Endothelial cell of umbilical vein (primary cell): ENCODE results near the gene UBE2F. TPM values are rescaled to one million over a fixed set of nuclear protein-coding genes. Genes with fewer than 3 reads are reported as not detected.

Source experiments
- BruUV-seq: library from RNA; stranded (reverse); fragments of 400-500 nt; replicated peaks from 2 replicates; lab custom pipeline; 2021; lab: Mats Ljungman, UMichigan
- CTCF ChIA-PET: fragments of 300-600, 350-600 bp; sonication (Branson Sonifier 250); formaldehyde crosslinking; loops from one replicate; lab custom pipeline; 2021; ENCODE audit warnings: antibody characterized with exemption, inconsistent platforms; lab: Charles Lee
- POLR2A ChIA-PET: fragments of 300-600, 350-600 bp; sonication (Branson Sonifier 250); formaldehyde crosslinking; loops from one replicate; lab custom pipeline; 2021; ENCODE audit warnings: antibody characterized with exemption, inconsistent platforms; lab: Charles Lee
- DNase-seq: peaks from one replicate; pipeline ENCODE4 v3.0.0-alpha.2; 2011; ENCODE audit warnings: low read depth, low spot score
- FAIRE-seq: peaks from 2 replicates; lab custom pipeline; 2011; peaks lifted over from hg19 to GRCh38; lab: Jason Lieb, UNC
- H2AFZ ChIP-seq: 2 replicates; pipeline ENCODE4 v1.6.0; 2012; ENCODE audit warnings: low read depth, low read length, control low read depth, inconsistent platforms
- H3K27ac ChIP-seq: 2 replicates; pipeline ENCODE4 v1.5.1; 2011; ENCODE audit warnings: low read depth, mild to moderate bottlenecking, control low read depth, low read length, moderate library complexity; ENCODE audit not compliant: insufficient read depth
- H3K27me3 ChIP-seq, 2 experiments: 2 replicates each; pipeline versions ENCODE4 v1.6.0 to v1.6.1; 2011; ENCODE audit warnings: low read length in 2 of 2, mixed read lengths in 1 of 2; ENCODE audit not compliant: control insufficient read depth in 2 of 2, insufficient read depth in 2 of 2
- H3K36me3 ChIP-seq, 2 experiments: 2 replicates in 1 of 2; 3 replicates in 1 of 2; pipeline ENCODE4 v1.5.1; 2011; ENCODE audit warnings: low read length in 2 of 2, mild to moderate bottlenecking in 1 of 2, moderate library complexity in 1 of 2; ENCODE audit not compliant: control insufficient read depth in 2 of 2, insufficient read depth in 2 of 2; ENCODE audit errors: extremely low read depth in 1 of 2
- H3K4me1 ChIP-seq: 3 replicates; pipeline ENCODE4 v1.5.1; 2011; ENCODE audit warnings: mild to moderate bottlenecking, low read length; ENCODE audit not compliant: control insufficient read depth, insufficient read depth; ENCODE audit errors: extremely low read depth
- H3K4me2 ChIP-seq: 2 replicates; pipeline ENCODE4 v1.6.1; 2011; ENCODE audit warnings: low read length, control low read depth, mixed read lengths; ENCODE audit not compliant: insufficient read depth
- H3K4me3 ChIP-seq, 3 experiments: fragments of 200-600 bp in 1 of 3; sonication (generic), shearing (Covaris generic) in 1 of 3; replicated peaks in 1 of 3; 2 replicates each; pipeline ENCODE4 v1.5.1; 2011 to 2016; ENCODE audit warnings: control low read depth in 3 of 3, low read length in 3 of 3, mild to moderate bottlenecking in 2 of 3, inconsistent platforms in 1 of 3, low read depth in 1 of 3, moderate library complexity in 1 of 3; ENCODE audit not compliant: insufficient read depth in 1 of 3
- H3K79me2 ChIP-seq: 2 replicates; pipeline ENCODE4 v1.6.0; 2012; ENCODE audit warnings: low read length, inconsistent platforms; ENCODE audit not compliant: control insufficient read depth, insufficient read depth
- H3K9ac ChIP-seq: replicated peaks from 2 replicates; pipeline ENCODE3; 2011; ENCODE audit warnings: low read length, control low read depth; ENCODE audit not compliant: insufficient read depth; ENCODE audit errors: extremely low read depth
- H3K9me1 ChIP-seq: replicated peaks from 3 replicates; pipeline ENCODE4 v1.6.0; 2011; ENCODE audit warnings: mild to moderate bottlenecking, low read length; ENCODE audit not compliant: control insufficient read depth, insufficient read depth; ENCODE audit errors: extremely low read depth
- H3K9me3 ChIP-seq: replicated peaks from 2 replicates; pipeline ENCODE4 v1.5.1; 2012; ENCODE audit warnings: low read length, inconsistent platforms; ENCODE audit not compliant: control insufficient read depth, insufficient read depth
- H4K20me1 ChIP-seq: replicated peaks from 2 replicates; pipeline ENCODE3; 2011; ENCODE audit warnings: mild to moderate bottlenecking, low read length; ENCODE audit not compliant: control insufficient read depth, insufficient read depth; ENCODE audit errors: extremely low read depth
- CTCF ChIP-seq, 2 donors: IDR thresholded peaks; 1 replicate in 1 of 2; 2 replicates in 1 of 2; pipeline ENCODE4 v1.5.1; 2011; ENCODE audit warnings: low read length in 2 of 2, mild to moderate bottlenecking in 2 of 2, moderate library complexity in 2 of 2, control low read depth in 1 of 2, inconsistent platforms in 1 of 2, low read depth in 1 of 2; ENCODE audit not compliant: insufficient read depth in 1 of 2; ENCODE audit errors: extremely low read depth in 1 of 2
- EZH2 ChIP-seq: IDR thresholded peaks from 2 replicates; pipeline ENCODE4 v1.6.1; 2012; ENCODE audit warnings: borderline replicate concordance, low read depth, mild to moderate bottlenecking, moderate library complexity, low read length, inconsistent platforms; ENCODE audit not compliant: severe bottlenecking
- FOS ChIP-seq: IDR thresholded peaks from 2 replicates; pipeline ENCODE4 v1.6.1; 2011; ENCODE audit warnings: mild to moderate bottlenecking, low read length, moderate library complexity, borderline replicate concordance; ENCODE audit not compliant: insufficient read depth
- GATA2 ChIP-seq: IDR thresholded peaks from 2 replicates; pipeline ENCODE4 v1.7.0; 2011; ENCODE audit warnings: low read depth, mild to moderate bottlenecking, moderate library complexity, mixed read lengths, low read length; ENCODE audit not compliant: insufficient read length, insufficient read depth
- JUN ChIP-seq: IDR thresholded peaks from 2 replicates; pipeline ENCODE4 v1.6.1; 2011; ENCODE audit warnings: borderline replicate concordance, low read depth; ENCODE audit not compliant: insufficient read length, insufficient read depth
- MAX ChIP-seq: IDR thresholded peaks from 2 replicates; pipeline ENCODE4 v1.6.1; 2011; ENCODE audit not compliant: insufficient read depth, insufficient read length
- MYC ChIP-seq: IDR thresholded peaks from one replicate; pipeline ENCODE4 v1.6.1; 2011; ENCODE audit warnings: mild to moderate bottlenecking, low read depth, low read length
- POLR2A ChIP-seq: IDR thresholded peaks from 2 replicates; pipeline ENCODE4 v1.6.1; 2012; ENCODE audit warnings: low read depth, mild to moderate bottlenecking, control low read depth, low read length
- POLR2AphosphoS5 ChIP-seq: IDR thresholded peaks from 2 replicates; pipeline ENCODE4 v1.6.1; 2012; ENCODE audit warnings: low read depth, mild to moderate bottlenecking, control low read depth, low read length, moderate library complexity; ENCODE audit not compliant: insufficient read depth
- dilution Hi-C: fragments of 300-500 bp; cut with MboI; formaldehyde crosslinking; loops from one replicate; pipeline ENCODE4 v1.15.0; 2019; ENCODE audit warnings: low sequenced_read_pairs; ENCODE audit not compliant: extremely low pct_ligation_motif_present
- intact Hi-C: fragments of 100-400 bp; cut with micrococcal nuclease; formaldehyde crosslinking; loops from one replicate; pipeline ENCODE4 v1.10.0; 2022
- polyA plus RNA-seq, 4 experiments: library from polyadenylated mRNA; depleted of rRNA in 3 of 4; stranded (reverse) in 3 of 4; unstranded in 1 of 4; fragments of >200 nt; gene quantifications; 2 replicates each; pipeline versions ENCODE4 v1.2.1 to v1.2.3, GENCODE V29; 2011 to 2012; ENCODE audit warnings: missing spikeins in 1 of 4
- total RNA-seq: library from RNA; stranded (reverse); gene quantifications from 2 replicates; pipeline ENCODE4 v1.2.3, GENCODE V29; 2021

The UBE2F gene
- total and polyA plus RNA-seq, 2 donors (not counting 3 experiments of a cell fraction or from before 2014, with no cell fraction given) = 42.3 to 45.6 TPM

- H3K4me2 ChIP-seq = no peak overlapping the region
- POLR2A ChIA-PET = no interaction called here
- no peaks in the 10 kb centered on the region for H3K4me1 ChIP-seq
- H4K20me1 ChIP-seq = no peaks in the 10 kb centered on the region
- H3K36me3 ChIP-seq = peaks cover 0 to 2% of the 10 kb centered on the region in 2 experiments
- intact Hi-C loops = no loop called here
- H3K4me3 ChIP-seq = no peak overlapping the region
- no peaks in the 10 kb centered on the region for H3K9me3 ChIP-seq
- no peaks in the 10 kb centered on the region for H3K27me3 ChIP-seq
- no peak for TF ChIP-seq GATA2
- TF ChIP-seq POLR2A = no peak
- TF ChIP-seq MAX = no peak
- TF ChIP-seq JUN = no peak
- no peak for TF ChIP-seq FOS
- TF ChIP-seq EZH2 = no peak
- no peak for TF ChIP-seq CTCF (IDR thresholded peaks at IDR 0.05; ENCODE audit: extremely low read depth in 1 of 2, insufficient read depth in 1 of 2, low read depth in 1 of 2, low read length in 2 of 2)
- no peak for TF ChIP-seq MYC
- TF ChIP-seq POLR2AphosphoS5 = no peak
- DNase-seq (no peak), FAIRE-seq (no peak)
- no peaks in the 10 kb centered on the region for H3K9me1 ChIP-seq
- dilution Hi-C loops = no loop called here
- no peak overlapping the region for H2AFZ ChIP-seq
- H3K9ac ChIP-seq = no peak overlapping the region
- H3K27ac ChIP-seq = no peak overlapping the region
- BruUV-seq = no TSS peak
- CTCF ChIA-PET = no interaction called here
- H3K79me2 ChIP-seq = no peaks in the 10 kb centered on the region
Observed at GRCh38 chr2:238013806-238014205, 47.0 kb downstream of the UBE2F start.
